MM.1S (cell line): ENCODE results near the gene CCND1.

Source experiments
- DNase-seq: peaks from one replicate; pipeline ENCODE4 v3.0.0-alpha.2; 2015
- H2AFZ ChIP-seq: fragments of 300-600 bp; sonication (generic); 2 replicates; pipeline ENCODE4 v1.6.0; 2016; ENCODE audit warnings: antibody characterized with exemption, low read length
- H3F3A ChIP-seq: fragments of 300-600 bp; sonication (generic); 2 replicates; pipeline ENCODE4 v1.6.1; 2016; ENCODE audit warnings: mild to moderate bottlenecking, antibody characterized with exemption, low read length, moderate library complexity, mixed read lengths; ENCODE audit not compliant: insufficient read depth
- H3K27ac ChIP-seq: fragments of 300-600 bp; sonication (generic); 2 replicates; pipeline ENCODE4 v1.5.1; 2016; ENCODE audit warnings: mild to moderate bottlenecking, low read length
- H3K27me3 ChIP-seq: fragments of 300-600 bp; sonication (generic); replicated peaks from 2 replicates; pipeline ENCODE4 v1.6.0; 2016; ENCODE audit warnings: low read length; ENCODE audit not compliant: insufficient read depth
- H3K36me3 ChIP-seq: fragments of 300-600 bp; sonication (generic); replicated peaks from 2 replicates; pipeline ENCODE4 v1.6.1; 2016; ENCODE audit warnings: mild to moderate bottlenecking, low read length, mixed read lengths; ENCODE audit not compliant: insufficient read depth
- H3K4me1 ChIP-seq: fragments of 300-600 bp; sonication (generic); 2 replicates; pipeline ENCODE4 v1.6.1; 2016; ENCODE audit warnings: low read length, mixed read lengths
- H3K4me2 ChIP-seq: fragments of 300-600 bp; sonication (generic); 2 replicates; pipeline ENCODE4 v1.6.0; 2016; ENCODE audit warnings: low read depth, low read length
- H3K4me3 ChIP-seq: fragments of 300-600 bp; sonication (generic); 2 replicates; pipeline ENCODE4 v1.5.1; 2016; ENCODE audit warnings: low read length, mixed read lengths
- H3K79me2 ChIP-seq: fragments of 300-600 bp; sonication (generic); 2 replicates; pipeline ENCODE4 v1.6.1; 2016; ENCODE audit warnings: mixed run types, low read length, mixed read lengths
- H3K9ac ChIP-seq: fragments of 300-600 bp; sonication (generic); 2 replicates; pipeline ENCODE4 v1.6.1; 2016; ENCODE audit warnings: low read length, mixed read lengths
- H3K9me2 ChIP-seq: fragments of 300-600 bp; sonication (generic); replicated peaks from 2 replicates; pipeline ENCODE4 v1.6.1; 2016; ENCODE audit warnings: mild to moderate bottlenecking, low read length, mixed read lengths; ENCODE audit not compliant: insufficient read depth
- H3K9me3 ChIP-seq: fragments of 300-600 bp; sonication (generic); replicated peaks from 2 replicates; pipeline ENCODE4 v1.6.1; 2016; ENCODE audit warnings: mild to moderate bottlenecking, low read length, mixed read lengths; ENCODE audit not compliant: insufficient read depth
- H4K20me1 ChIP-seq: fragments of 300-600 bp; sonication (generic); 2 replicates; pipeline ENCODE4 v1.6.1; 2016; ENCODE audit warnings: mild to moderate bottlenecking, low read length, moderate library complexity, mixed read lengths; ENCODE audit not compliant: insufficient read depth
- CTCF ChIP-seq: fragments of 300-600 bp; sonication (generic); IDR thresholded peaks from 2 replicates; pipeline ENCODE4 v1.5.1; 2016; ENCODE audit warnings: antibody characterized with exemption, low read length, mixed read lengths
- EZH2 ChIP-seq: fragments of 300-600 bp; sonication (generic); optimal IDR thresholded peaks from 2 replicates; pipeline ENCODE3; 2017; ENCODE audit warnings: low read depth, mild to moderate bottlenecking, antibody characterized with exemption, low read length, mixed read lengths
- EZH2phosphoT487 ChIP-seq: fragments of 300-600 bp; sonication (generic); IDR thresholded peaks from 2 replicates; pipeline ENCODE4 v1.6.1; 2018; ENCODE audit warnings: antibody characterized with exemption, low read length

Gene CCND1

GRCh38 chr11:69630424-69630823, 10.5 kb upstream of the CCND1 start:
- Histone ChIP-seq H3K4me2 (no peak overlapping the region), H3K36me3 (no peaks in the 10 kb centered on the region), H3K9me3 (no peaks in the 10 kb centered on the region), H2AFZ (no peak overlapping the region), H3K27me3 (peaks cover 4% of the 10 kb centered on the region), H3K9me2 (no peaks in the 10 kb centered on the region), H3K79me2 (no peaks in the 10 kb centered on the region), H4K20me1 (no peaks in the 10 kb centered on the region), H3K9ac (no peak overlapping the region), H3K4me3 (no peak overlapping the region), H3K4me1 (no peaks in the 10 kb centered on the region), H3K27ac (no peak overlapping the region), H3F3A (no peaks in the 10 kb centered on the region)
- TF ChIP-seq CTCF (no peak), EZH2 (no peak), EZH2phosphoT487 (no peak)
- DNase-seq, result no peak

- TF ChIP-seq EZH2phosphoT487, result no peak
- TF ChIP-seq EZH2, result no peak
- TF ChIP-seq CTCF, result no peak
- no peak overlapping the region for H2AFZ ChIP-seq
- no peak overlapping the region for H3K9ac ChIP-seq
- H3K4me2 ChIP-seq, result no peak overlapping the region
- H3F3A ChIP-seq, result no peaks in the 10 kb centered on the region
- H3K36me3 ChIP-seq, result no peaks in the 10 kb centered on the region
- H3K9me2 ChIP-seq, result no peaks in the 10 kb centered on the region
- H4K20me1 ChIP-seq, result no peaks in the 10 kb centered on the region
- no peaks in the 10 kb centered on the region for H3K9me3 ChIP-seq
- H3K4me3 ChIP-seq, result no peak overlapping the region
- no peaks in the 10 kb centered on the region for H3K79me2 ChIP-seq
- H3K27me3 ChIP-seq, result peaks cover 25% of the 10 kb centered on the region
- no peak overlapping the region for H3K27ac ChIP-seq
- H3K4me1 ChIP-seq, result peaks cover 14% of the 10 kb centered on the region
- no peak for DNase-seq
Measured at GRCh38 chr11:69632900-69633299, 8.1 kb upstream of the CCND1 start.

- peaks cover 37% of the 10 kb centered on the region for H3K27me3 ChIP-seq
- TF ChIP-seq CTCF (no peak), EZH2 (no peak), EZH2phosphoT487 (no peak)
- no peak overlapping the region for H3K27ac ChIP-seq
- H3K79me2 ChIP-seq, result no peaks in the 10 kb centered on the region
- no peaks in the 10 kb centered on the region for H3K9me3 ChIP-seq
- H3K4me3 ChIP-seq, result no peak overlapping the region
- DNase-seq, result no peak
- H4K20me1 ChIP-seq, result no peaks in the 10 kb centered on the region
- H3K9me2 ChIP-seq, result no peaks in the 10 kb centered on the region
- H3F3A ChIP-seq, result peaks cover 5% of the 10 kb centered on the region; the same call in 1 of the 2 replicates
- no peak overlapping the region for H3K4me2 ChIP-seq
- no peaks in the 10 kb centered on the region for H3K36me3 ChIP-seq
- H2AFZ ChIP-seq, result no peak overlapping the region
- H3K9ac ChIP-seq, result no peak overlapping the region
- H3K4me1 ChIP-seq, result peaks cover 24% of the 10 kb centered on the region
Measured at GRCh38 chr11:69634069-69634468, 6.9 kb upstream of the CCND1 start.
